HG02759 (cell line): Measurements from ENCODE around the gene FGD2.

ENCODE experiments used
- ATAC-seq: cut with Tn5 transposase; IDR thresholded peaks from one replicate; pipeline ENCODE4 v1.9.1; 2021; ENCODE audit warnings: mild to moderate bottlenecking, moderate library complexity; ENCODE audit not compliant: unreplicated experiment

FGD2 gene

GRCh38 chr6:36969988-36970891, 35.2 kb upstream of the FGD2 start:
- ATAC-seq, result no peak

- no peak for ATAC-seq
These were observed 34.3 kb upstream of the FGD2 start for GRCh38 chr6:36970892-36971842.

GRCh38 chr6:36971921-36972673, 33.4 kb upstream of the FGD2 start:
- ATAC-seq, result no peak

DNA sequence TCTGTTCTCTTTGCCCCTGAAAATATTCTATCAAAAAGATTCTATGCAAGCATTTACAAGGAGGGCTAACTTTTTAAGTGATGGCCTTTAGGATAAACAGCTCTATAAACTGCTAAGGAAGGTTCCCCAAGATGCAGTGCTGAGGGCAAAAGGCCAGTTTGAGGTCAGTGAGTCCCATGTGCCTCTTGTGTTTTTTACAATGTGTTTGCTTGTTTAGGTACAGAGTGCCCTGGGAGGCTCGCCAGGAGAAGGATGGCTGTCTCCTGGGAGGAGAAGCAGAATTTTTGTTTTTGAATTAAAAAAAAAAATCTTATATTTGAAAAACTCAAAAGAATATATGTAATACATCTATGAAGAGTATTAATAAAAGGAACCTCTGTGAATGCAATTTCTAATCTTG, 32.3 kb upstream of the FGD2 start:
- no peak for ATAC-seq

- no peak for ATAC-seq
These were observed 31.8 kb upstream of the FGD2 start for GRCh38 chr6:36973647-36974046.

DNA sequence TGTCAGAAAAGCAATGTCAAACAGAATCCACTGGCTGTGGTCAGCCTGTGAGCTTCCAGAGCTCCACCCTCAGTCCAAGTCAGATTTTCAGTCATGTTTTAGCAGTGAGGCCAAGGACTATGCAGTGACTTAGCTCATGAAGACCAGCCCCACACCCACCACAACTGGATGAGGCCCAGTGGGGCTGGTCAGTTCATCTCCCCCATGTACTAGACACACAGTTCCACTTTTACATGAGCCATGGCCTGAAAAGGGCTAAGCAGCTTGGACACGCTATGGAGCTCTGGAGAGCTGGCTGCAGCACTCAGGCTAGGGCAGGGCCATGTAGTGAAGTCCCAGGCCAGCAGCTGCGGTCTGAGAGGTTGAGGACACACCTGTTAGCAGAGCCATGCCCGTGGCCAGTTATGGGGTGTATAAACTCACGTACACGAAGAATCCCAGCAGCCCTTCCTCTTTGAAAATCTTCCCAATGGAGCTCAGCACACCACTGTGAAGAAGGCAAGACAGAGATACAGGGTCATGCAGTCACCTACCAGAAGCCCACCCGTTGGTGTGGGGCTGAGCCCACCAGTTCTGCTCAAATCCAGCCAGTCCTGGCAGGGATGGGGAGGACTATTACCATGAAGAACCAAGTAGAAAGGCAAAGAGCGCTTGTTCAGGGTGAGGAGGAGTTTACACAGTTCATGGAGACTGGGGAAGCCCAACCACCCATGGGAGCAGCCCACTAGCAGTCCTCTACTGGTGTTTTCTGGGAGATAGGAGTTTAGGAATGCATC, 30.0 kb upstream of the FGD2 start:
- no peak for ATAC-seq

- ATAC-seq, result no peak
These were observed 29.5 kb upstream of the FGD2 start for GRCh38 chr6:36976007-36976264.

DNA sequence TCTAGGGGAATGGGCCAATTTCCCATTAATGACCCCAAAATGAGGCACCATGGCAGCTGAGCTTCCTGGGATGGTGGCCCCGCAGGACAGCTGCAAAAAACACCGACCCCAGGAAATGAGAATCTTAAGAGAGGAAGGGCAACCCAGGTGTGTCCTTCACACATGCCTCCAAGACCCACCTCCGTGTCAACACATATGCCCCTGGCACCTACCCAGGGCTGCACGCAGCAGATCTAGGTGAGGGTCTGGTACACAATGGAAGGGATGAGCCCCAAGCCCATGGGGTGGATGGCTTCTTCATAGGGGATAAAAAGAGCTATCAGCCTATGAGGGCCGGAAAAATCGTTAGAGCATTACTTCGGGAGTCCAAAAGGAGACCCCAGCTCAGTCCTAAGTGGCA, 28.9 kb upstream of the FGD2 start:
- no peak for ATAC-seq

GRCh38 chr6:36976931-36977330, 28.5 kb upstream of the FGD2 start:
- ATAC-seq, result no peak

DNA sequence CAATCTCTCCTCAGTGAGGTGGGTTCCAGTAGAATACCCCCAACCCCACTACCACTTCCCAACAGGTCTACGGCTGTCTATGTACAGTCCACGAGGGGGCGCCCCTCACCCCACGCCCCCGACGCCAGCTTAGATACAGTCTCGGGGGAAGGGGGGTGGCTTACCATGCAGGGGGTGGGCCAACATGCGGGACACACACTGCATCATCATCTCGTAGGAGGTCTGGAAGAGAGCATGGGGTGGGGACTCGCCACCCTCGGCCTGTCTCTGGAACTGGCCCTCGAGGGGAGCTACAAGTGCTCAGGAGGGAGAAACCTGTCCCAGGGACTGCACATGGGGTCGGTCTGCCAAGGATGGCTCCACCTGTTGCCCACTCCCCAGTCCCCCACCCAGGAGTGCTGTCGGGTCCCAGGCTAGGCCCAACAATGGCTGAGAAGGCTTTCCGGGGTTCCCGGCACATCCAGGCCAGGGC, 27.9 kb upstream of the FGD2 start:
- ATAC-seq, result no peak

DNA sequence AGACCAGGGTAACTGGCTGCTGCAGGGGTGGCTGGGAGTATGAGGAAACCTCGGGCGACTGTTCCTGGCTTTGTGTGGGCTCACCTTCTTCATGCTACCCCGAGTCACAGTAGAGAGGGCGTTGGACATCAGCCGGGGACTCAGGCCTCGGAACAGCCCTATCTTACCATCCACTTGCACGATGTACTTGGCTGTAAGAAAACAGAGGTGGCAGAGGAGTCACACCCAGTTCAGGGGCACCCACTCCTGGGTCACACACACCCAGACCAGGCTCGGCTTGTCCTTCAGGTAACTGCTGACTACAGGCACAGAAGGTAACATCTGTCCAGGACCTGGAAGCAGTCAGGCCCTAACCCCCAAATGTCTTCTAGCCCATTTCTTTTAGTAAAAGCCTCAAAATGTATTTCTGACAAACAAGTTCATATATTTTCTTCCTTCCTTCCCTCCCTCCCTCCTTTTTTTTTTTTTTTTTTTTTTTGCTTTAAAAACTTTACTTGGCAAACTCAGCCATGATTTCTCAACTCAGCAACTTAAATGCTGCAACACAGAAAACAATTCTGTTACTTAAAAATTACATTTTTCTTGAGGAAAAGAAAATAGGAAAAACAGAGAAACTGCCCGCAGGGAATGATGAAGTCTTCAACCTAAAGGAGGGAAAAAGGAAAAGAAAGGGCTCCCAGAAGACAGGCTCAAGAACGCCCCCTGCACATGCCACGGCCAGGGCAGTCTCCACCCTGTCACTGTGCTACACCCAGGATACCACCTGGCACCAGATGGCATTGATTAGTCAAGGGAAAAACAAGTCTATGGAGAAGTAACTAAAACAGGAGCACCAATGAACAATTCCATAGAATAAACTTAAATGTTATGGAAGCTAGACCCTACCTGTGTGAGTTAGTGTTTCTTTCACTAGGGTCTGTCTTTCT, 26.8 kb upstream of the FGD2 start:
- no peak for ATAC-seq

GRCh38 chr6:36979347-36979742, 26.1 kb upstream of the FGD2 start:
- no peak for ATAC-seq

DNA sequence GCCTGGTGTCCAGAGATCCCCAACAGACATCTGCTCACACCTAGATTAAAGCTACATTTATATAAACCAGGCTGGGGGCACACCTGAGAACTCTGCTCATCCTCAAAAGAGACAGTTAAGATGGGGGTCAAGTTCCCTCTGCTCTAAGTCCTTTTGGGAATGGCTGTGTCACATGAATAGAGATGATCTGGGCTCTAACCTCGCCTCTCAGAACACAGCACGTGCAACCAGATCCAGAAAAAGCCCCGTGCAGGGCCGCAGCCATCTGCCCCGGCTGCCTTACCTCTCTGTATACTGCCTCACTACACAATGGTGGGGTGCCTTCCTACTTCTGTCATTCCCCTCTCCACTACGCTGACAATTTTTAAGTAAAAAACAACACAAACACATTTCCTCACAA, 25.3 kb upstream of the FGD2 start:
- no peak for ATAC-seq

- no peak for ATAC-seq
These were observed 24.4 kb upstream of the FGD2 start for GRCh38 chr6:36980876-36981619.

DNA sequence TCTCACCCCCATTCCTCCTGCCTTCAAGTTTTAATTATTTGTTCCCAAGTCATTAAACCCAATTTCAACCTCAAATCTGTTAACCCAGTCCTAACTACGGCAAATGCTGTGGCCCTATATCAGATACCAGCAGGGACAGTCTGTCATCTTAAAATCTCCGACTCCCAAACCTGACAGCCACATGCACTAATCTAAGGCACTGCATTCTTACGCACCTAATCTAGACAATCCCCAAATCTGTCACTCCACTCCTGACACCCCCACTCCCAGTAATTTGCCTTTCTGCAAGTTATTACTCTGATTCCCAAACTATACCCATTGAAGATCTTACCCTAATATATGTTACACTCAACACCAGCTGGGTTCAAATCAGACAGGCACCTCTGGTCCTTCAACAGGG, 21.9 kb upstream of the FGD2 start:
- ATAC-seq, result no peak

DNA sequence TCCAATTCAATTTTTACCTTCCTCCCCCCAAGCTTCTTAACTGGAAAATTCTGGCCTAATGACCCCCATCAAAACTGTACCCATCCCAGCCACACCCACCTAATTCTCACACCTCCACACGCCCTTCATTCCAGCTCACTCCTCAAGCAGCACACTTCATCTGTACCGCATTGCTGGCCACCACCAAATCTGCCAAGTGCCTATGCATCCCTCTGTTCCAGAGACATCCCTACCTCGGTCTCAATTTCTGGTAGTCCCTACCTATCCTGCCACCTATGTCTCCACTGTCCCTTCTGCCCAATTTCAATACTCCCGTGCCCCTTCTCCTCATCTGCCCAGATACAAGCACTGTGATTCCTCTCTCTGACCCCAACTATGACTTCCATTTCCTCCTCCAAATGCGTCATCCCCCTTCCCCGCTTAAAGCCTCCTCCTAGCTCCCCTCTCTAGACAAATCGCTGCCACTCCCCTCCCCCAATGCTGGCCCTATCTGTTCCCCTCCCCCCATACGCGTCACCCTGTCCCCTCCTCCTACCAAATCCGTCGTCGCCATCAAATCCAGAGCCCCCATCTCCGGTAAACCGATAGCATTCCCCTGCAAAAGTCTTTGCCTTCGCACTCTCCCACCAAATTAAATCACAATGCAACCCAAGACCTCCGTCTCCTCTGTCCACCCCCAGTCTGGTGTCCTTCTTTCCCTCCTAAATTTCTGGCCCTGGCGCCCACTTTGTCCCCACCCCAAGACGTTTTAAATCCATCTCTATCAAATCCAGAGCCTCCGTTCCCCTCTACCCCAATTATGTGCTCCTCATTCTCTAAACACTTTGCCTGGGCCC, 20.7 kb upstream of the FGD2 start:
- no peak for ATAC-seq

DNA sequence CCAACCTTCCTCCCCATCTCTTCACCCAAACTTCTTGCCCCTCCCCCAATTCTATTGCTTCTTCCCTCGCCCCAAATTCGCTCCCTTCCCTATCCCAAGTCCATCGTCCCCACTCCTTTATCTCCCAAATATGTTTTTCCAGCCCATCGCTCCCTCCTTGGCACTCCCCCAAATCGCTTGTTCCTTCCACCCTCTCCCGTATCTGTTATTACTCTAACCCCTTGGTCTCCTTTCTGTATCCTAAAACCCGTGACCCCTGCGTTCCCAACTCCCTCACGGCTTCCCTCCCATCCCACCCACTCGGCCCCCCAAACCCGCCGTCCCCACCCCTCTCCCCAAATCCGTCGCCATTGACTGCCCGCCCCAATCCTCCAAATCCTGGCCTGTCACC, 20.0 kb upstream of the FGD2 start:
- no peak for ATAC-seq
